ENCODE results near the gene NTPCR.

Gene NTPCR

DNA sequence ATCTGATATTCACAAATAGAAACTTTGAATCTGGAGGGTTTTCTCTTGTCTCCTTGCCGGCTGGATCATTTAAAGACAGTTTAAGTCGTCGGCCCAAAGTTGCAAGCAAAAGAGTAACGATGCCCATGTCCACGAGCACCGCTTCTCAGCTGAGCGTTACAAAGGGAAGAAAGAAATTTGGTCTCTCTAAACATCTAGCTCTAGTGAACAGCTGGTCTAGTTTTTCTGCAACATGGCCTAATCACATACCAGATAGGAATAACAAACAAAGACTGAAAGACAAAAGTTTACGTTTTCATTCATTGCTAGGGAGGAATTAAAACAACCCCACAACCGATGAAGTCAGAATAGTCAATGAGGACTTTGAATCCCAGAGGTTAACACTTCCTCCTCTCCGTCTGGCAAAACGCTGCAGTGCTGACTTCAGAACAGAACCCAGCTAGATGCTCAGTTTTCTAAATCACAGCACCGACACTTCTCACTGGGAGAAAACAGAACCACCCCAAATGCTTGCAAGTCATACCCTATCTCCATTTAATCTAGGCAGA is 69.4 kb downstream of the NTPCR start:
- no peak for FAIRE-seq

DNA sequence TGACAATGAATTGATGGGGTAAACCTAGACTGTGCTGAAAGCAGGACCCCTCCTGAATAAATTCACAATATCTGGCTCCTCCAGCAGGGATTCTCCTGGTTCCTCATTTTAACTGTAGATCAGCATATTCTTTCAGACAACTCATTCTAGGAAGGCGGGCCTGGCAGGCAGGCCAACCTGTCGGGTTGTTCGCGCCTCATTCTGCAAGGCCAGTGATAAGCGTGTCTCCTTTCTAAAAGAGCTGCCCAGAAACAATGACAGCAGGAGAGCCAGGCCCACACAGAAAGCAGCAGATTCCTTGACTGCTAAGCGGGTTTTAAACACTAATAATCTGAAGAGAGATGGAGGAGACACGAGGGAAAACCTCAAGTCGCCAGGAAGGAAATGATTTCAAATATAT is 70.0 kb downstream of the NTPCR start:
- no peak for FAIRE-seq

DNA sequence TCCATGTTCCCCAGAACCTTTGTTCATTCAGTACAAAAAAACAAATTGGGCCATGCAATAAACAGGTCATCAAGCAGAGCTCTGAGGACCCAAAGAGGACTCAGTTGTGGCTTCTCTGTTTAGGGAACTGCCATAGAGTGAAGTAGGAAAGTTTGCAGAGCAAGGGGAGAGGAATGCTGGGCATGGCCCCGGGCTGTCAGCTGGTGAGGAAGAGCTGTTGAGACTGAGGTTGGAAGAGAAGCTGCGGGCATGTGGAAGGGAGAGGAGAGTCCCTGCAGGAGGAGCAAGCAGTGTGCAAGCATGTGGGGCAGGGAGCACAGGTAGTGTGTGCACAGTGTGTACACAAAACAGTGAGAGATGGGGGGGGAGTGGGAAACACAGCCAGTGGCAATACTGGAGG is 71.8 kb downstream of the NTPCR start:
- FAIRE-seq, result no peak

DNA sequence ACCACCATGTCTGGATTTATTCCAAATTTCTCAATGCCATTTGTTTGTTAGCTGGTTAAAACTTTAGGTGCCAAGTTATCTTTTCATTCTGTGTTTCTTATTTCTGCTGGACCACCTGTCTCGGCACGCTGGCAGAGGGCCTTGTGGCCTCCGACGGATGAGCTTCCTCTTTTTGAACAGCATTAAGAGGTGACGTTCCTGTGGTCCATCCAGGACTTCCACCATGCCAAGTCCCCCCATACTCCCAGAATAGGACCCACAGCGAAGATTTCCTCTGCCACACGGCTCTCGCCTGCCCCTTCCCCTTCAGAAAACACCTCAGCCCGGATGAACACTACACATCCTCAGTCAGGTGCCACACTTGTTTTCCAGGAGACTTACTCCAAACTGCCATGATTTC is 73.8 kb downstream of the NTPCR start:
- FAIRE-seq, result no peak

DNA sequence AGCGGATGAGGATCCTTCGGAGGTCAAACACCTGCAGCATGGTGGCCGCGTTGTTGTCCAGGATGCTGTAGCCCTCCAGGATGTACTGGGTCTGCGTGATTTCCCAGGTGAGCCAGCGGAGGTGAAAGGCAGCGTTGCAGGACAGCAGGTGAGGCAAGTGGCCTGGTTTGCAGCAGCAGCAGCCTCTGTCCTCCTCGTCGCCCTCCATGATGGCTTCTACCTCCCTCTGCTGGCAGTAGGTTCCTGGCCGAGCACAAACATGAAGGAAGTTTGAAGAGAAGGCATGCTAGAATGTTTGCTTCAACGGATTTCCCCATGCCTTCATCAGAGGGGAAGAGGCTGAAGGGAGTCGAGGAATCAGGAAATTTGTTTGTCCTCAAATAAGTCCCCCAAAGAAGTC is 74.7 kb downstream of the NTPCR start:
- no peak for FAIRE-seq

DNA sequence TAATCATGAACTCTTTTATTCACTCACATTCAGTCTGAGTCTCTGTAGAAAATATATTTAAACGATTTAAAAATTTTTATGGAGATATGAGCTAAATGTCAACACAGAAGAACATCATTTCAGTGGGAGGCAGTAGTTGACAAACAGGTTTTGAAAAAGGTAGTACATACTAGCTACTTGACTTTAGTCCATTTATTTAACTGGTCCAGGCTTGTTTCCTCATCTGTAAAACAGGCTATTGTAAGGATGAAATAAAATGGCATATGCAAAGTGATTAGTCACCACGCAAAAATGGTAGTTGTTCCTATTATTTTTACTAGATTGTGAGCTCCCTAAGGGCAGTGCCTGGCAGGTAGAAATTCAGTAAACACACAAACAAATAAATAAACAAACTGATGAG is 75.2 kb downstream of the NTPCR start:
- no peak for FAIRE-seq

DNA sequence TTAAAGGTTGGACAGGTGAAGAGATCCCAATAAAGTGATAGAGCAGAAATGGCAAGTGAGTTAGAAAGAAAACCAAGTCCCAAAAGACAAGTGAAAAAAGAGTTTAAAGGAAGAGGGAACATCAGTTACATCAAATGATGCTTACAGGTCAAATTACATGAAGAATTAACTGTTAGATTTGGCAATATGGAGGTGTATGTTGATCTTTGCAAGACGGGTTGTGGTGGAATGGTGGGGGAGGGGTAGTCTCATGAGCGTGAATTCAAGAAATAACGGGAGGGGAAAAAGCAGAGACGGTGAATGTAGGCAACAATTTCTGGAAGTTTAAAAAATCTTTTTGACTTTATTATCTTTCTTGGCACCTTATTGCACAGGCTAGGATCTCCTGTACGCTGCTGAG is 76.6 kb downstream of the NTPCR start:
- FAIRE-seq, result no peak

DNA sequence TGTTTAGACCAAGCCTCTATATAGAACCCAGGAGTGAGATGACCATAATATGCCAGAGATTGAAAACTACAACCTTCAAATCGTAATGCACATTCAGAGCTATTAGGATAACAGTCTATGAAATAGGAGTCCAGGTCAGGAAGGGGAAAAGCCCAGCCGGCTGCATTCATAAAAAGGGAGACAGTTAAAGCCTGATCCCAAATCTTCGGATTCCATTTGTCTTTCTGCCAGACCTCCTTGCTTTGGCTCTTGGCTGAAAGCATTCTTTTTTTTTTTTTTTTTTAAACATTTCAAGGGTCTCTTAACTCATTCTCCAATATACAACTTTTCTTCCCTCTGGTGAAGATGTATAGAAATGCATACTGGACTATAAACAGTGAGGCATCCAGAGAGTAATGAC is 81.1 kb downstream of the NTPCR start:
- no peak for FAIRE-seq

DNA sequence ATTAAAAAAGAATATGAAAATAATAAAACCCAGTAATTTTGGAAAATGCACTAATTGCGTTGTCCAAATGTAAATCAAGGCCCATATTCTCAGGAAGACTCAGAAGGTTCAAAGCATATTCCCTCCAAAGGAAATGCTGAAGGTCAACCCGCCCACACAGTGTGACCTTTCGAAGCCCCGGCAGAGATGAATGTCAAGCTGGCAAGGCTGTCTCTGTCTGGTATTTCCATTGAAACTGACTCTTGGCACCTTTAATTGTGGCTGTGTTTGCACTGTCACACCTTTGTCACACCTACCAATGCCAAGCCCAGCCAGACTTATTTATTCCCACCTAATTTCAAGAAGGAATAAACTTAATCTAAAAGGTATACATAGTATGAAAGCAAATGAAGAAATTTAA is 82.5 kb downstream of the NTPCR start:
- FAIRE-seq, result no peak

DNA sequence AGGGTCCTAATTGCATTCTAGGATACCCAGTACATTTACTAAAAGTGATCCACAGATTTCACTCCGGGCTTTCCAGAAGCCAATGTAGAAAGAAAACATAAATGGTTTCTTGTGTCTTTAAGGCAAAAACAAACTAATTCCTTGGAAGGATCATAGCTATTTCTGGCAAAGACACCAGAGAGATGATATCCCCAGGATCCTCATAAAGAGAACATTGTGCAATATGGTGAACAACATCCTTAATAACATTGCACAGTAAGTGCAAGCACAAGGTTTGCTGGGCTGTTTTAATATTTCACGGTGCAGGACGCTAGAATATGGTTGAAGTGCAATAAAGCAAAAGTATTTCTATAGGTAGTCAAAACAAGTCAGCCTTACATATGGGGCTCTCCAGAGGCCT is 83.0 kb downstream of the NTPCR start:
- FAIRE-seq, result no peak

Measured in A204.1 (cell line).